HEK293 (cell line): ENCODE measurements around the gene NDC1.

Experiments used
- CTCF ChIA-PET: fragments of 350-600 bp; formaldehyde crosslinking; extraction: SDS; loops from one replicate; lab custom pipeline; 2021; ENCODE audit warnings: antibody characterized with exemption; lab: Yijun Ruan, JAX
- POLR2A ChIA-PET: fragments of 300-600 bp; formaldehyde crosslinking; extraction: SDS; loops from one replicate; lab custom pipeline; 2020; ENCODE audit warnings: antibody characterized with exemption, inconsistent platforms; lab: Yijun Ruan, JAX
- H3K27ac ChIP-seq: fragments of 200-500 bp; sonication (Bioruptor generic); 2 replicates; pipeline ENCODE4 v1.5.1; 2014; ENCODE audit warnings: low read depth, low read length, control low read depth, inconsistent platforms; ENCODE audit errors: extremely low read depth
- H3K36me3 ChIP-seq, 2 experiments: fragments of 200-500 bp in 1 of 2; sonication (Bioruptor generic) in 1 of 2; 1 replicate in 1 of 2; 2 replicates in 1 of 2; pipeline ENCODE4 v1.5.1; 2014 to 2017; ENCODE audit warnings: inconsistent platforms in 2 of 2, low read length in 2 of 2; ENCODE audit not compliant: control insufficient read depth in 2 of 2, insufficient read depth in 1 of 2
- H3K4me1 ChIP-seq: fragments of 200-500 bp; sonication (Bioruptor generic); 2 replicates; pipeline ENCODE4 v1.5.1; 2014; ENCODE audit warnings: mild to moderate bottlenecking, low read length, inconsistent platforms; ENCODE audit not compliant: control insufficient read depth, insufficient read depth
- H3K4me3 ChIP-seq: 2 replicates; pipeline ENCODE4 v1.5.1; 2011; ENCODE audit warnings: low read depth, mild to moderate bottlenecking, control low read depth, low read length, moderate library complexity
- H3K9me3 ChIP-seq: fragments of 200-500 bp; sonication (Bioruptor generic); 2 replicates; pipeline ENCODE4 v1.5.1; 2014; ENCODE audit warnings: low read depth, low read length, inconsistent platforms; ENCODE audit not compliant: control insufficient read depth, insufficient read depth
- HOXD13 ChIP-seq: sonication (generic); formaldehyde crosslinking; IDR thresholded peaks from 2 replicates; pipeline ENCODE4 v1.8.0; 2022; ENCODE audit warnings: missing genetic modification reagents, borderline replicate concordance
- MYNN ChIP-seq: fragments of 450-650 bp; formaldehyde crosslinking; IDR thresholded peaks from 2 replicates; pipeline ENCODE4 v1.5.1; 2016; ENCODE audit warnings: missing biosample characterization, missing genetic modification characterization, borderline replicate concordance
- TSHZ1 ChIP-seq: fragments of 450-650 bp; formaldehyde crosslinking; IDR thresholded peaks from 2 replicates; pipeline ENCODE4 v1.5.1; 2016; ENCODE audit warnings: missing biosample characterization, missing genetic modification characterization, borderline replicate concordance
- ZFP3 ChIP-seq: fragments of 450-650 bp; formaldehyde crosslinking; IDR thresholded peaks from 2 replicates; pipeline ENCODE4 v1.5.1; 2016; ENCODE audit warnings: low read depth, missing biosample characterization, missing genetic modification characterization
- ZNF112 ChIP-seq: fragments of 450-650 bp; formaldehyde crosslinking; IDR thresholded peaks from 2 replicates; pipeline ENCODE4 v1.5.0; 2017; ENCODE audit warnings: missing biosample characterization, missing genetic modification characterization
- ZNF121 ChIP-seq: fragments of 450-650 bp; formaldehyde crosslinking; IDR thresholded peaks from 2 replicates; pipeline ENCODE4 v1.5.1; 2016; ENCODE audit warnings: missing biosample characterization, missing genetic modification characterization
- ZNF133 ChIP-seq: fragments of 450-650 bp; formaldehyde crosslinking; IDR thresholded peaks from 2 replicates; pipeline ENCODE4 v1.5.1; 2016; ENCODE audit warnings: missing biosample characterization, missing genetic modification characterization
- ZNF19 ChIP-seq: fragments of 450-650 bp; formaldehyde crosslinking; IDR thresholded peaks from 2 replicates; pipeline ENCODE4; 2016; ENCODE audit warnings: missing biosample characterization, missing genetic modification characterization, low read depth
- ZNF221 ChIP-seq: fragments of 450-650 bp; formaldehyde crosslinking; IDR thresholded peaks from 2 replicates; pipeline ENCODE4 v1.5.1; 2017; ENCODE audit warnings: missing biosample characterization, missing genetic modification characterization, borderline replicate concordance
- ZNF280C ChIP-seq: fragments of 450-650 bp; formaldehyde crosslinking; IDR thresholded peaks from 2 replicates; pipeline ENCODE4 v1.5.1; 2016; ENCODE audit warnings: missing biosample characterization, missing genetic modification characterization
- ZNF394 ChIP-seq: fragments of 450-650 bp; formaldehyde crosslinking; IDR thresholded peaks from 2 replicates; pipeline ENCODE4 v1.5.1; 2016; ENCODE audit warnings: missing biosample characterization, missing genetic modification characterization, mild to moderate bottlenecking, moderate library complexity, borderline replicate concordance
- ZNF623 ChIP-seq: fragments of 450-650 bp; formaldehyde crosslinking; IDR thresholded peaks from 2 replicates; pipeline ENCODE4 v1.5.1; 2016; ENCODE audit warnings: missing biosample characterization, missing genetic modification characterization
- ZNF692 ChIP-seq: fragments of 450-650 bp; formaldehyde crosslinking; IDR thresholded peaks from 2 replicates; pipeline ENCODE4 v1.5.1; 2016; ENCODE audit warnings: missing biosample characterization, missing genetic modification characterization
- ZNF76 ChIP-seq: fragments of 450-650 bp; formaldehyde crosslinking; IDR thresholded peaks from 2 replicates; pipeline ENCODE4; 2016; ENCODE audit warnings: low read depth, missing biosample characterization, missing genetic modification characterization, borderline replicate concordance
- ZNF785 ChIP-seq: fragments of 450-650 bp; formaldehyde crosslinking; IDR thresholded peaks from 2 replicates; pipeline ENCODE4 v1.5.1; 2016; ENCODE audit warnings: missing biosample characterization, missing genetic modification characterization

The NDC1 gene

GRCh38 chr1:53787655-53788054 is 50.4 kb downstream of the NDC1 start:
- H3K36me3 ChIP-seq: peaks cover 76 to 80% of the 10 kb centered on the region in 2 experiments
- TF ChIP-seq ZNF623 (0 out of 2 replicates have a peak, but pooled peaks have one; percentile 17), ZNF394 (tag by site-specific recombination) (peak; percentile 36; the same call in 1 of the 2 replicates), ZNF221 (no peak), ZNF692 (tag by site-specific recombination) (no peak), ZNF76 (tag by site-specific recombination) (no peak)
- ChIA-PET POLR2A (interaction anchor here (0.7 kb wide), 2 partner anchors 47 to 129 kb away, joined by 4 to 5 read pairs; no protein-coding TSS in a partner anchor), CTCF (no interaction called here)
- no peak overlapping the region for H3K4me3 ChIP-seq
- no peaks in the 10 kb centered on the region for H3K9me3 ChIP-seq
- H3K27ac ChIP-seq: no peak overlapping the region
- no peaks in the 10 kb centered on the region for H3K4me1 ChIP-seq

- ChIA-PET CTCF (interaction anchor here (0.6 kb wide), 1 partner anchor 15 kb away, joined by 3 read pairs; no protein-coding TSS in a partner anchor), POLR2A (no interaction called here)
- no peaks in the 10 kb centered on the region for H3K4me1 ChIP-seq
- TF ChIP-seq ZNF112 (tag by site-specific recombination) (no peak), ZFP3 (tag by site-specific recombination) (no peak)
- no peak overlapping the region for H3K4me3 ChIP-seq
- H3K36me3 ChIP-seq: peaks cover 53 to 72% of the 10 kb centered on the region in 2 experiments
- no peak overlapping the region for H3K27ac ChIP-seq
- no peaks in the 10 kb centered on the region for H3K9me3 ChIP-seq
Measured at GRCh38 chr1:53783056-53783455, 55.0 kb downstream of the NDC1 start.

- Histone ChIP-seq H3K36me3 (peaks cover 49 to 72% of the 10 kb centered on the region in 2 experiments), H3K9me3 (no peaks in the 10 kb centered on the region), H3K4me1 (no peaks in the 10 kb centered on the region), H3K27ac (no peak overlapping the region), H3K4me3 (no peak overlapping the region)
- TF ChIP-seq ZNF133 (tag by site-specific recombination): no peak
- TF ChIP-seq HOXD13 (CRISPR knock-in tag): no peak
- TF ChIP-seq ZNF19: no peak
- TF ChIP-seq ZNF121 (tag by site-specific recombination): no peak
- TF ChIP-seq ZNF785 (tag by site-specific recombination): no peak
- TF ChIP-seq ZNF112 (tag by site-specific recombination): no peak
- TF ChIP-seq ZNF76 (tag by site-specific recombination): no peak
- no peak for TF ChIP-seq TSHZ1 (tag by site-specific recombination)
- no peak for TF ChIP-seq MYNN (tag by site-specific recombination)
- TF ChIP-seq ZNF280C: no peak
- ChIA-PET CTCF (no interaction called here), POLR2A (no interaction called here)
Measured at GRCh38 chr1:53781654-53782053, 56.4 kb downstream of the NDC1 start.
